Esophagus squamous epithelium (tissue), 4 donors: ENCODE measurements around the gene KAT6B.

Experiments
- POLR2A ChIP-seq, 4 donors: fragments of 450-650 bp; IDR thresholded peaks; one replicate each; pipeline ENCODE4 v1.6.1; 2017; ENCODE audit warnings: antibody characterized with exemption in 4 of 4, mild to moderate bottlenecking in 4 of 4, moderate library complexity in 3 of 4
- TF ChIP-seq, protein P1 (sequence below), 6 experiments: fragments of 450-650 bp in 4 of 6; fragments of 200-600 bp in 2 of 6; sonication (generic) in 2 of 6; IDR thresholded peaks; one replicate each; pipeline ENCODE4 v1.5.1; 2016 to 2019; ENCODE audit warnings: antibody characterized with exemption in 6 of 6, mild to moderate bottlenecking in 4 of 6, moderate library complexity in 4 of 6

DNA sequence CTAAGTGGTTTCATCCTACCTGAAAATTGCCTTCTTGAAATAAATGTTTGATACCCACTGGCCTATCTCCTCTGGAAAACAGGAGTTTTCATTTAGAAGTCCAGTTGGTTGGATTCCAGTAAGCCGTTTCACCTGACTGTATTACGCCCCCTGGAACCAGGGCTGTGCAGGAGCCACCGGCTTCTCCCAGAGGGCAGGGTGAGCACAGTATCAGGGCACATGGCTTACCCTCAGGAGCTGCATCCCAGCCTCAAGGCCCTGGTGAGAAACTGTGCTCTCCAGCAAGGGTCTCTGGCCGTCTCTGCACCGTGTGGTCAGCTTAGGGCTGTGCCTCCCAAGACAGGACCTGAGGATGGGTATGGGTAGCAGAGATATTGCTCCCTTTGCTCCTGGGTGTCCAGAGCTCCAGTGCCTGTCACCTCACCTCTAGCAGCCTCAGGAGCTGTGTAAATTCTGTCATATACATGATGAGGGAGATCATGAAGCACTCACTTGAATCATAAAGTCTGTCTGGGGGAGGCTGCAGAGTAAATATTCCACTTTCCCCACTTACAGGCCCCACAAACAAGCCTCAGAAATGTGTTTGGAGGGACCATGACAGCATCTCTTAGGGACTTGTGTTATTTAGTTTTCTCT is 175.4 kb downstream of the KAT6B start:
- TF ChIP-seq, protein P1, sequence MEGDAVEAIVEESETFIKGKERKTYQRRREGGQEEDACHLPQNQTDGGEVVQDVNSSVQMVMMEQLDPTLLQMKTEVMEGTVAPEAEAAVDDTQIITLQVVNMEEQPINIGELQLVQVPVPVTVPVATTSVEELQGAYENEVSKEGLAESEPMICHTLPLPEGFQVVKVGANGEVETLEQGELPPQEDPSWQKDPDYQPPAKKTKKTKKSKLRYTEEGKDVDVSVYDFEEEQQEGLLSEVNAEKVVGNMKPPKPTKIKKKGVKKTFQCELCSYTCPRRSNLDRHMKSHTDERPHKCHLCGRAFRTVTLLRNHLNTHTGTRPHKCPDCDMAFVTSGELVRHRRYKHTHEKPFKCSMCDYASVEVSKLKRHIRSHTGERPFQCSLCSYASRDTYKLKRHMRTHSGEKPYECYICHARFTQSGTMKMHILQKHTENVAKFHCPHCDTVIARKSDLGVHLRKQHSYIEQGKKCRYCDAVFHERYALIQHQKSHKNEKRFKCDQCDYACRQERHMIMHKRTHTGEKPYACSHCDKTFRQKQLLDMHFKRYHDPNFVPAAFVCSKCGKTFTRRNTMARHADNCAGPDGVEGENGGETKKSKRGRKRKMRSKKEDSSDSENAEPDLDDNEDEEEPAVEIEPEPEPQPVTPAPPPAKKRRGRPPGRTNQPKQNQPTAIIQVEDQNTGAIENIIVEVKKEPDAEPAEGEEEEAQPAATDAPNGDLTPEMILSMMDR (IDR thresholded peaks at IDR 0.05): no peak
- no peak for TF ChIP-seq POLR2A (IDR thresholded peaks at IDR 0.05)
